Gastroesophageal sphincter (tissue), 4 donors: ENCODE results near the gene CES4A. TPM values are rescaled to one million over a fixed set of nuclear protein-coding genes. Genes with fewer than 3 reads are reported as not detected.
"Not testable (repeated sequence)": the region's sequence is repeated elsewhere in the genome, so short reads cannot be mapped to it uniquely, and the experiment has no call there.

Source experiments
- ATAC-seq: fragments of 150-250 bp; one replicate; pipeline ENCODE4 v1.9.1; 2016; ENCODE audit warnings: mild to moderate bottlenecking, moderate library complexity
- H3K27ac ChIP-seq, 4 donors: fragments of 200-600 bp; sonication (generic) in 3 of 4; 1 replicate in 3 of 4; 2 replicates in 1 of 4; pipeline ENCODE4 v1.5.1; 2016 to 2019
- H3K27me3 ChIP-seq: fragments of 200-600 bp; sonication (generic); one replicate; pipeline ENCODE4 v1.5.1; 2019
- H3K36me3 ChIP-seq, 2 donors: fragments of 200-600 bp; sonication (generic); one replicate each; pipeline ENCODE4 v1.5.1; 2019; ENCODE audit warnings: control low read depth in 1 of 2
- H3K4me1 ChIP-seq, 3 donors: fragments of 200-600 bp; sonication (generic); 1 replicate in 2 of 3; 2 replicates in 1 of 3; pipeline ENCODE4 v1.5.1; 2016 to 2019; ENCODE audit warnings: control low read depth in 2 of 3
- H3K4me3 ChIP-seq, 2 donors: fragments of 200-600 bp; sonication (generic); one replicate each; pipeline ENCODE4 v1.5.1; 2019; ENCODE audit warnings: mild to moderate bottlenecking in 1 of 2, moderate library complexity in 1 of 2
- H3K9me3 ChIP-seq, 3 donors: fragments of 200-600 bp; sonication (generic); one replicate each; pipeline ENCODE4 v1.5.1; 2017 to 2019; ENCODE audit warnings: control low read depth in 2 of 3
- CTCF ChIP-seq, 4 experiments: fragments of 200-600 bp in 2 of 4; fragments of 450-650 bp in 2 of 4; sonication (generic) in 1 of 4; IDR thresholded peaks; one replicate each; pipeline ENCODE4 v1.5.1; 2017 to 2019; ENCODE audit warnings: antibody characterized with exemption in 4 of 4, mild to moderate bottlenecking in 2 of 4, moderate library complexity in 2 of 4
- EP300 ChIP-seq: sonication (generic); formaldehyde crosslinking; IDR thresholded peaks from one replicate; pipeline ENCODE4 v1.6.1; 2017; ENCODE audit warnings: antibody characterized with exemption, mild to moderate bottlenecking
- POLR2A ChIP-seq, 2 donors: fragments of 450-650 bp; IDR thresholded peaks; one replicate each; pipeline ENCODE4 v1.6.1; 2017; ENCODE audit warnings: antibody characterized with exemption in 2 of 2, mild to moderate bottlenecking in 2 of 2, moderate library complexity in 1 of 2
- POLR2AphosphoS5 ChIP-seq: sonication (generic); formaldehyde crosslinking; IDR thresholded peaks from one replicate; pipeline ENCODE4 v1.6.1; 2017; ENCODE audit warnings: antibody characterized with exemption
- WGBS, 2 donors: methylation state at CpG; one replicate each; pipeline ENCODE4 v1.1.5; 2018; ENCODE audit warnings: low coverage in 1 of 2; 5-methylcytosine and 5-hydroxymethylcytosine counted together
- total RNA-seq, 4 donors: library from RNA; depleted of rRNA; stranded (reverse); fragments of >200 nt; gene quantifications; one replicate each; pipeline ENCODE4 v1.1.0, GENCODE V29; 2016

Gene CES4A
- total RNA-seq, 4 donors from 2014 or later = 1.2 to 6.1 (median 2.6) TPM

DNA sequence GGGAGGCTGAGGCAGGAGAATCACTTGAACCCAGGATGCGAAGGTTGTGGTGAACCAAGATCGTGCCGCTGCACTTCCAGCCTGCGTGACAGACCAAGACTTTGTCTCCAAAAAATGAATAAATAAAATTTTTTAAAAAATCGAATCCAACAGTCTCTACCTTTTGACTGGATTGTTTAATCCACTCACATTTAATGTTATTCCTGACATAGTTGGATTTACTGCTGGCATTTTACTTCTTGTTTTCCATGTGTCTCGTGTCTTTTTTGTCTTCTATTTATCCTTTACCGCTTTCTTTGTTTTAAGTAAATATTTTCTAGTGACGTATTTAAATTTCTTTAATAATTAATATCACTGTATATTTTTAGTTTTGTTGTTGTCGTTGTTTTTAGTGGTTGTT, 5.4 kb upstream of the CES4A start:
- WGBS, 2 donors = 94 to 95% methylated on average over 6 to 9 of the region's 9 CpGs
- no peak overlapping the region for H3K4me3 ChIP-seq
- H3K27me3 ChIP-seq = no peaks in the 10 kb centered on the region
- no peak for ATAC-seq
- H3K9me3 ChIP-seq = no peaks in the 10 kb centered on the region
- no peaks in the 10 kb centered on the region for H3K36me3 ChIP-seq
- no peak overlapping the region for H3K27ac ChIP-seq
- peaks cover 0 to 14% (median 0%) of the 10 kb centered on the region in 3 donors for H3K4me1 ChIP-seq
- TF ChIP-seq EP300 (no peak), POLR2A (IDR thresholded peaks at IDR 0.05) (no peak), CTCF (IDR thresholded peaks at IDR 0.05) (no peak), POLR2AphosphoS5 (no peak)

- Histone ChIP-seq H3K27ac (no peak overlapping the region), H3K4me1 (no peaks in the 10 kb centered on the region), H3K4me3 (no peak overlapping the region), H3K36me3 (no peaks in the 10 kb centered on the region), H3K27me3 (no peaks in the 10 kb centered on the region), H3K9me3 (no peaks in the 10 kb centered on the region)
- TF ChIP-seq POLR2AphosphoS5 (no peak), POLR2A (IDR thresholded peaks at IDR 0.05) (no peak), EP300 (no peak), CTCF (IDR thresholded peaks at IDR 0.05) (no peak)
- WGBS, 2 donors = 100% methylated on average over 1 of the region's 4 CpGs; no CpG with 5 or more reads in 1 of the 2 donors
- no peak for ATAC-seq
These were observed 3.5 kb upstream of the CES4A start for GRCh38 chr16:66984892-66985311.

- H3K9me3 ChIP-seq = no peaks in the 10 kb centered on the region
- no peak overlapping the region for H3K27ac ChIP-seq
- TF ChIP-seq EP300 (no peak), POLR2AphosphoS5 (no peak), POLR2A (IDR thresholded peaks at IDR 0.05) (no peak), CTCF (IDR thresholded peaks at IDR 0.05) (no peak)
- ATAC-seq = no peak
- H3K36me3 ChIP-seq = no peaks in the 10 kb centered on the region
- WGBS, 2 donors = 94 to 100% methylated on average over 2 of the region's 6 CpGs
- no peaks in the 10 kb centered on the region for H3K27me3 ChIP-seq
- no peak overlapping the region for H3K4me3 ChIP-seq
- no peaks in the 10 kb centered on the region for H3K4me1 ChIP-seq
These were observed 1.8 kb upstream of the CES4A start for GRCh38 chr16:66986559-66986958.

GRCh38 chr16:66991545-66992077, 3.2 kb downstream of the CES4A start:
- H3K27ac ChIP-seq = no peak overlapping the region
- no peaks in the 10 kb centered on the region for H3K9me3 ChIP-seq
- no peaks in the 10 kb centered on the region for H3K27me3 ChIP-seq
- ATAC-seq = no peak
- WGBS, 2 donors = 79 to 100% methylated on average over 1 to 2 of the region's 2 CpGs
- peaks cover 0 to 12% (median 4%) of the 10 kb centered on the region in 3 donors for H3K4me1 ChIP-seq
- H3K36me3 ChIP-seq = no peaks in the 10 kb centered on the region
- TF ChIP-seq POLR2A (IDR thresholded peaks at IDR 0.05) (no peak), POLR2AphosphoS5 (no peak), EP300 (no peak), CTCF (IDR thresholded peaks at IDR 0.05) (no peak)
- H3K4me3 ChIP-seq = no peak overlapping the region

GRCh38 chr16:66993558-66993957, 5.2 kb downstream of the CES4A start:
- H3K36me3 ChIP-seq, H3K9me3 ChIP-seq, H3K4me3 ChIP-seq, ATAC-seq, H3K27me3 ChIP-seq, H3K27ac ChIP-seq: not testable (repeated sequence)
- H3K4me1 ChIP-seq = peaks cover 0 to 29% (median 4%) of the 10 kb centered on the region in 3 donors
- 80 to 98% methylated on average over 6 to 12 of the region's 12 CpGs for WGBS, 2 donors
